GM06990 (cell line): Measurements from ENCODE around the gene MUC13.

Experiments used
- DNase-seq: peaks from one replicate; pipeline ENCODE4 v3.0.0-alpha.2; 2011; ENCODE audit not compliant: insufficient read length; ENCODE audit errors: extremely low read depth
- H3K27me3 ChIP-seq: replicated peaks from 2 replicates; pipeline ENCODE4 v1.6.0; 2011; ENCODE audit warnings: low read length; ENCODE audit not compliant: control insufficient read depth, insufficient read depth
- H3K36me3 ChIP-seq: 2 replicates; pipeline ENCODE4 v1.5.1; 2011; ENCODE audit warnings: low read length; ENCODE audit not compliant: control insufficient read depth, insufficient read depth
- H3K4me3 ChIP-seq: replicated peaks from 2 replicates; pipeline ENCODE4 v1.5.1; 2011; ENCODE audit warnings: low read depth, mild to moderate bottlenecking, control low read depth, low read length
- CTCF ChIP-seq: IDR thresholded peaks from 2 replicates; pipeline ENCODE4 v1.5.1; 2011; ENCODE audit warnings: low read length, control low read depth, mild to moderate bottlenecking, inconsistent platforms; ENCODE audit not compliant: insufficient read depth, poor library complexity, severe bottlenecking

Gene MUC13

GRCh38 chr3:124924741-124925140 is 9.8 kb downstream of the MUC13 start:
- TF ChIP-seq CTCF = no peak
- Histone ChIP-seq H3K4me3 (no peak overlapping the region), H3K27me3 (no peaks in the 10 kb centered on the region), H3K36me3 (no peaks in the 10 kb centered on the region)
- DNase-seq = no peak

GRCh38 chr3:124923833-124924232 is 10.7 kb downstream of the MUC13 start:
- peak; percentile 15 for TF ChIP-seq CTCF
- no peak for DNase-seq
- Histone ChIP-seq H3K36me3 (no peaks in the 10 kb centered on the region), H3K27me3 (no peaks in the 10 kb centered on the region), H3K4me3 (no peak overlapping the region)

- no peak overlapping the region for H3K4me3 ChIP-seq
- H3K36me3 ChIP-seq = no peaks in the 10 kb centered on the region
- H3K27me3 ChIP-seq = no peaks in the 10 kb centered on the region
- no peak for DNase-seq
- no peak for TF ChIP-seq CTCF
Observed at GRCh38 chr3:124920718-124921117, 13.8 kb downstream of the MUC13 start.

GRCh38 chr3:124919756-124920155 is 14.8 kb downstream of the MUC13 start:
- no peak for TF ChIP-seq CTCF
- Histone ChIP-seq H3K36me3 (no peaks in the 10 kb centered on the region), H3K27me3 (no peaks in the 10 kb centered on the region), H3K4me3 (no peak overlapping the region)
- no peak for DNase-seq

- H3K36me3 ChIP-seq = no peaks in the 10 kb centered on the region
- H3K4me3 ChIP-seq = no peak overlapping the region
- H3K27me3 ChIP-seq = no peaks in the 10 kb centered on the region
- no peak for TF ChIP-seq CTCF
- DNase-seq = no peak
Observed at GRCh38 chr3:124918524-124918923, 16.0 kb downstream of the MUC13 start.

- DNase-seq = no peak
- Histone ChIP-seq H3K4me3 (no peak overlapping the region), H3K36me3 (no peaks in the 10 kb centered on the region), H3K27me3 (no peaks in the 10 kb centered on the region)
- no peak for TF ChIP-seq CTCF
Observed at GRCh38 chr3:124916837-124917409, 17.6 kb downstream of the MUC13 start.
